Activated CD4-positive, alpha-beta T cell treated with anti-CD3 and anti-CD28 coated beads, Interleukin-2, amount 50 U/mL, for 16 hours (primary cell): ENCODE measurements around the gene GABRB1.
"Not testable (repeated sequence)": the region's sequence is repeated elsewhere in the genome, so short reads cannot be mapped to it uniquely, and the experiment has no call there.

Source experiments
- DNase-seq: peaks from one replicate; pipeline ENCODE4 v3.0.0-alpha.2; 2020

The GABRB1 gene

DNA sequence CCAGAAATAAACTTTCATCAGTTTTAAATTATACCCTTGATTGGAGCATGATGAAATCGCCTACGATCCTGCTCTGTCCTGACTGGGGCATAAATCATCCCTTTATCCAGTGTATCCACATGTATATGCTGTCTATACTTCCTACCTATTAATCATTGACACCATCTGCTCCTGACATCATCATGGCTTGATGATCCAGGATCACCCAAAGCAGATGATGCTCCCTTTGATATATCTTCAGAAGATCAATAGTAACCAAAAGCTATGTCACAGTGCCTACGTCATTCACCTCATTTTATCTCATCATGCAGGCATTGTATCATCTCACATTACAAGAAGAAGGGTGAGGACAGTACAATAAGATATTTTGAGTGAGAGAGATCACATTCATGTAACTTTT, 294.7 kb downstream of the GABRB1 start:
- DNase-seq, result no peak

- DNase-seq, result no peak
These were observed 299.5 kb downstream of the GABRB1 start for GRCh38 chr4:47330866-47331265.

GRCh38 chr4:47334652-47335051, 303.3 kb downstream of the GABRB1 start:
- DNase-seq, result no peak

DNA sequence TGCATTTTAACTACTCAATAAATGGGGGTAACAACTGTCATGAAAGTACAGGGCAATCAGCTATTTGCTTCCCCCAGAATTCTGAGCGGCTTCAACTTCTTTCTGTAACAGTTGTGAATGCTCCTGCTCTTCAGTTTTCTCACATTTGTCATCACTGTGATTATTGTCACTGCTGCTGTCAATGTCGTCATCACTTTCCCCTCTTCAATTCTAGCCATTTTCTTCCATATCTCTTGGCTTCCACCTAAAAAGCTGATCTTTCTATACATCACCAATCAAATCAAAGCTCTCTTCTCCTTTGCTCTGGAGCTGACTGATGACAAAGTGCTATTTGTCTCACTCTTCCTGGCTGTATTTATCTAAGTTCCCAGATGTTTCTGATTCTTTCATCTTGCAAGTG, 306.5 kb downstream of the GABRB1 start:
- no peak for DNase-seq

DNA sequence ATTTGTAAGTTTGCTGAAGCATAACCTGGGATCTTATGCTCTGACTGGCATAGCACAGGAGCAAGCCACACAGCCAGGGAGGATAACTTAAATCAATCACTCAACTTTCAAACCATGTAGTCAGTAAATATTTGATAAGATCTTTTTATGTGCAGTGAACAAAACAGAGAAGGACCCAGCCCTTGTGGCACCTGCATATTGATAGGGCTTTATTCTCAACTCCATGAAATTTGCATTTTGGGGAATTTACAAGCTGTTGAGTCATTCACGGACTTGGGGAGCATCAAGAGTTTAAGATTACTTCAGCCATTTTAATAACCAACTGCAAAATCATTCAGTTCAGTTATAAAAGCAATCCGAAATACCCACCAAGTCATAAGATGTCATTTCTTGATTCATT, 309.5 kb downstream of the GABRB1 start:
- DNase-seq, result no peak

DNA sequence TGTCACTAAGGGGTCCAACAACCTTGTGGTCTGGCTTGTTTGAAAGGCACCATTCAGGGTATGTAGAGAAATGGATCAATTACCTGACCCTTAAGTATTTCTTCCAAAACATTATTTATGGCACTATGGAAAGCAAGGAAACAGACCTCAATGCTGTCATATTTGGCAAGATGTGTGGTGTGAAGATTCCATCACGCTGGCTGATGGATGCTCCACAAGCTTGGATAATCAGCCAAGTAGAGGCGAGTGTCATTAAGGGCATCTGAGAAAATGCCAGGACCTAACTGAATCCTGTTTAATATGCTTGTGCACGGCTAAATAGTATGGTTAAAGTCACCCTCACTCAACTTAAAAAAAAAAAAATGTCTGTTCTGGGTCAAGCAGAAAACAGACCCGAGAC, 311.4 kb downstream of the GABRB1 start:
- DNase-seq, result no peak

GRCh38 chr4:47349326-47349725, 318.0 kb downstream of the GABRB1 start:
- no peak for DNase-seq

GRCh38 chr4:47355568-47355967, 324.2 kb downstream of the GABRB1 start:
- no peak for DNase-seq

- DNase-seq, result no peak
These were observed 328.5 kb downstream of the GABRB1 start for GRCh38 chr4:47359891-47360290.

- DNase-seq, result no peak
These were observed 336.4 kb downstream of the GABRB1 start for GRCh38 chr4:47367761-47368160.

DNA sequence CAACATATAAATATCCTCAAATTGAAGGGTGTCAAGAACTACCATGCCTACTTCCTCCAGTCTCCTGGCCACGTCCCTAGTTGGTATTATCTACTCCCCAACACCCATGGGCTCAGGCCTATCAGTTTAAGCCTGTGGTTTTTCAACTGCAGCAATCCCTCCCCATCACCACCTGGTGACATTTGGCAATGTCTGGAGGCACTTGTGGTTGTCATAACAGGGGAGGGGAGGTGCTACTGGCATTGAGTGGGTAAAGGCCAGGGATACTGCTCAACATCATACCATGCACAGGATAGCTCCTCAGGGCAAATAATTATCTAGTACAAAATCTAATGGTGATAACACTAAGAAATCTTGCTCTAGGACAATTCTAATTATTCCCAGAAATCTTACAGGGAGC, 336.8 kb downstream of the GABRB1 start:
- no peak for DNase-seq

- no peak for DNase-seq
These were observed 341.2 kb downstream of the GABRB1 start for GRCh38 chr4:47372561-47372960.

DNA sequence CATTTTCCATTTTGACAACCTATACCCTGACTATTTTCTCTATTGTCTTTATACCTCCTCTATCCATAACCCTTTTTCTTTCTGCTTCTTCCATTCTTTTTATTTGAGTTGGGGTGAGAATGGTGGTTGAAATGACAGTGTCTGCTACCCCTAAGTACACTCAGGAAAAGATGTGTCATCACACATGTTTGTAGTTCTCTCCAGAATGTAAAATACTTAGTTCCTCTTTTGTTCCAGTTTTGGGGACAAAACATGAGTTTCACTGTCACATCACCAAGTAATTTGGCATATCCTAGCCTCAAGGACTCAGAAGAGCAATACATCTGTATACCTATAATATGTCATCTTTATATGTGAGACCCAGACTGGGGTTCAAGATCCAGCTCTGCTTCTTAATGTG, 341.8 kb downstream of the GABRB1 start:
- no peak for DNase-seq

- DNase-seq, result no peak
These were observed 342.3 kb downstream of the GABRB1 start for GRCh38 chr4:47373709-47374108.

DNA sequence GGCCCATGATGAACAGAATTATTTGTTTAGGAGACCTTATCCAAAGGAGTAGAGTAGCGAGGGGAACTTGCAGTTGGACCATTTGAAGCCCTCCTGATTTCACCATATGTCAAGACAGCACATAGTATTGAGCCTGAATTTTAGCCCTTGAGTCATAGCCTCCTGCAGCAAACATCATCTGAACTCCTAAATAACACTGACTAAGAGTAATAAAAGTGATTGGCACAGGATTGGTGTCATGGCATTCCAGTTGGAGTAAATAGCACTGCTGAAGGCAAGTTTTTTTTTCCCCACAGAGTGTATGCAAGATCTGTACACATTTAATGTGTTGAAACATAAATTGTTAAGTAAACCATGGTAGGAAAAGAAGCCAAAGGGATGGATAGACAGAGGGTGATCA, 343.1 kb downstream of the GABRB1 start:
- no peak for DNase-seq

- not testable (repeated sequence) for DNase-seq
These were observed 346.7 kb downstream of the GABRB1 start for GRCh38 chr4:47378021-47378530.

- no peak for DNase-seq
These were observed 349.8 kb downstream of the GABRB1 start for GRCh38 chr4:47381172-47381571.

DNA sequence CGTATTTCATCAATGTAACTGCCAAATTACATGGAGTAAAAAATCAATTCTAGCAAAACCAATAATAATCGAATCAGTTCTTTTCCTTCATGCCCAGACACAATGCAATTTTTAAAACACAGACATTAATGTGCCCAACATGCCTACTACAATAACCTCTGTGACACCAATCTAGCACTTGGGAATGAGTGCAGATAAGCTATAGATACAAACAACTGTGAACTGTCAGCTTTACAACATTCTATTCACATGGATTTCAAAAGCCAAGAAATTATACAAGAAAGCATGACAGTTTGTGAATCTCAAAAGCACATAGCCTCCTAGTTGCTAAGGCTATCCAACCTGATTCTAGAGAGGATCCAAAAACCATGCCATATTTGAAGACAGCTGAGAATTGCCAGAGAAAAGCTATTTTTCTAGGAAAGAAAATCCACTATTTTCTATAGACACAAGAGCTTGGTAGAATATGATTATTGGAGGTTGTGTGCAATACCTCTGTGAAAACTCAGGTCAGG, 351.5 kb downstream of the GABRB1 start:
- DNase-seq, result no peak

- peak; percentile 29 for DNase-seq
These were observed 352.6 kb downstream of the GABRB1 start for GRCh38 chr4:47383829-47384427.

- DNase-seq, result no peak
These were observed 354.8 kb downstream of the GABRB1 start for GRCh38 chr4:47386146-47386545.

GRCh38 chr4:47386561-47387235, 355.3 kb downstream of the GABRB1 start:
- no peak for DNase-seq

DNA sequence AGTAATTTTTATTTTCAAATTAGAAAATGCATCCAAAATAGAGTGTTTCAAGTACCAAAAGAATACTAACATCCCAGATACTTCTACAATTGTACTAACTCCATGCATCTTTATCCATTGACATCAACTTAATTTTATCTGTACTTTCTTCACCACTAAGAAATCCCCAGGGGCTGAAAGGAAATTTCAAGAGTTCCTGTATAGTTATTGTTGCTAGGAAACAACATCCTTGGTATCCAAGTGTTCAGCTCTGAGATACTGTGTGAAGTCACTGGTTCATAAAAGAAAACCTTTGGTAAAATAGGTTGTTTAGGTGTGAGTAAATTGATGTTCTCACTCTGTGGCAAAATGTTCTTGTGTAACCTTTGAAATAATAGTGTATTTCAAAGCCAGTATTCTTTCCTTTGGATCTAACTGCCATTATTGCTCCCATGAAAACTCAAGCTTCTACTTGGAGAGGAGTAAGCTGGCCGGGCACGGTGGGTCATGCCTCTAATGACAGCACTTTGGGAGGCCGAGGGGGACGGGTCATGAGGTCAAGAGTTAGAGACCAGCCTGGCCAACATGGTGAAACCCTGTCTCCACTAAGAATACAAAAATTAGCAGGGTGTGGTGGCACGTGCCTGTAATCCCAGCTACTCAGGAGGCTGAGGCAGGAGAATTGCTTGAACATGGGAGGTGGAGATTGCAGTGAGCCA, 359.2 kb downstream of the GABRB1 start:
- DNase-seq, result no peak

DNA sequence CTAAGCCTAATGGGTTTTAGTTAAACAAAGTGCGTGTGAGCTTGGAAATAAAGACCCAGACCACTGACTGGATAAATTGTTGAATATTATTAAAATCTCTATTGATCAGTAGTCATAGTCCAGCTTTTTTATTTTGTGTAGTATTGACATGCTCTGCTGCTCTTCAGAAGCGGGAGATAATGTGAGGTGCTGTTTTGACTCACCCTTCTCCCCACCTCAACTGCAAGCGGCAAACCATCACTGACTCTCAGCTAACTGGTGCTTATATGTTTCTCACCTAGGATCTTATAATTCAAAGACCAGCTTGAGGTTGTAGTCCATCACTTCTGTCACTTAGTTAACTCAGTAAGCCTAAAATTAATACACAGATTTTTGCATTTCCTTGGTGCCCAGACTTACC, 359.9 kb downstream of the GABRB1 start:
- no peak for DNase-seq

- no peak for DNase-seq
These were observed 375.0 kb downstream of the GABRB1 start for GRCh38 chr4:47406408-47406807.
